ENCODE data around the gene CCDC158. TPM values are rescaled to one million over a fixed set of nuclear protein-coding genes. Genes with fewer than 3 reads are reported as not detected.

The CCDC158 gene
- total RNA-seq, 2 experiments from 2014 or later, result not detected

- no peak within 1 kb of the TSS for H3K27ac ChIP-seq (ENCODE audit: low read depth, low read length, poor library complexity, severe bottlenecking)
- H3K9me3 ChIP-seq (ENCODE audit: low read length), result no peaks in the 10 kb centered on the region
- TF ChIP-seq CTCF (conservative IDR thresholded peaks at IDR 0.05; ENCODE audit: low read length), result no peak
- TF ChIP-seq EZH2phosphoT487 (IDR thresholded peaks at IDR 0.05; ENCODE audit: borderline replicate concordance, low read depth, low read length), result no peak
- intact Hi-C loops (cut with micrococcal nuclease; ENCODE audit: unreplicated experiment), result no loop called here
- CTCF ChIA-PET (ENCODE audit: unreplicated experiment), result interaction anchor here (0.6 kb wide), 1 partner anchor 582 kb away, joined by 4 read pairs; the partner anchor contains the start of gene USO1
- H3K4me2 ChIP-seq (ENCODE audit: low read length), result no peak within 1 kb of the TSS
- H3K4me3 ChIP-seq (ENCODE audit: low read depth, low read length, poor library complexity, severe bottlenecking), result no peak within 1 kb of the TSS
- H3K9me2 ChIP-seq (ENCODE audit: insufficient read depth, low read length), result no peaks in the 10 kb centered on the region
- no peaks in the 10 kb centered on the region for H3K79me2 ChIP-seq (ENCODE audit: insufficient read depth, low read depth, low read length)
- H3K4me1 ChIP-seq (ENCODE audit: insufficient read depth, low read length, poor library complexity, severe bottlenecking), result no peaks in the 10 kb centered on the region
- POLR2A ChIA-PET, result interaction anchor here (0.6 kb wide), 1 partner anchor 195 kb away, joined by 3 read pairs; no protein-coding TSS in a partner anchor
- no peak within 1 kb of the TSS for H2AFZ ChIP-seq (ENCODE audit: low read length)
- no peak for DNase-seq (ENCODE audit: low spot score)
- no peaks in the 10 kb centered on the region for H4K20me1 ChIP-seq (ENCODE audit: insufficient read depth, low read length)
- H3K36me3 ChIP-seq (ENCODE audit: insufficient read depth, low read length), result no peaks in the 10 kb centered on the region
- no TSS peak for BruUV-seq (replicated peaks)
Observed at GRCh38 chr4:76305971-76306881, 114.7 kb downstream of the CCDC158 start, which contains the start of gene STBD1. STBD1 (plus strand) TSS chr4:76306733; CDS start chr4:76306770, 37 bp downstream.

GRCh38 chr4:76305033-76305687, 115.8 kb downstream of the CCDC158 start:
- DNase-seq (ENCODE audit: low spot score), result no peak
- Histone ChIP-seq H3K79me2 (ENCODE audit: insufficient read depth, low read depth, low read length) (no peaks in the 10 kb centered on the region), H3K4me3 (ENCODE audit: low read depth, low read length, poor library complexity, severe bottlenecking) (no peak overlapping the region), H3K4me2 (ENCODE audit: low read length) (no peak overlapping the region), H3K9me2 (ENCODE audit: insufficient read depth, low read length) (no peaks in the 10 kb centered on the region), H3K27ac (ENCODE audit: low read depth, low read length, poor library complexity, severe bottlenecking) (no peak overlapping the region), H3K36me3 (ENCODE audit: insufficient read depth, low read length) (no peaks in the 10 kb centered on the region), H2AFZ (ENCODE audit: low read length) (no peak overlapping the region), H3K4me1 (ENCODE audit: insufficient read depth, low read length, poor library complexity, severe bottlenecking) (no peaks in the 10 kb centered on the region), H4K20me1 (ENCODE audit: insufficient read depth, low read length) (no peaks in the 10 kb centered on the region), H3K9me3 (ENCODE audit: low read length) (no peaks in the 10 kb centered on the region)
- intact Hi-C loops (cut with micrococcal nuclease; ENCODE audit: unreplicated experiment), result no loop called here
- TF ChIP-seq CTCF (conservative IDR thresholded peaks at IDR 0.05; ENCODE audit: low read length) (no peak), EZH2phosphoT487 (IDR thresholded peaks at IDR 0.05; ENCODE audit: borderline replicate concordance, low read depth, low read length) (no peak)
- no TSS peak for BruUV-seq (replicated peaks)
- POLR2A ChIA-PET, result no interaction called here
- CTCF ChIA-PET (ENCODE audit: unreplicated experiment), result no interaction called here
